Stimulated activated CD8-positive, alpha-beta memory T cell treated with anti-CD3 and anti-CD28 coated beads, Interleukin-7, amount 100 ng/mL, for 48 hours (primary cell): ENCODE data around the gene FNIP2.

Experiments used
- DNase-seq, 2 donors: peaks; one replicate each; pipeline ENCODE4 v3.0.0-alpha.2; 2020; ENCODE audit warnings: low read depth in 1 of 2; ENCODE audit errors: extremely low read depth in 1 of 2

The FNIP2 gene

GRCh38 chr4:158762553-158762952 is 6.3 kb upstream of the FNIP2 start:
- no peak for DNase-seq

- DNase-seq, result no peak
These were observed 5.4 kb upstream of the FNIP2 start for GRCh38 chr4:158763462-158763861.

DNA sequence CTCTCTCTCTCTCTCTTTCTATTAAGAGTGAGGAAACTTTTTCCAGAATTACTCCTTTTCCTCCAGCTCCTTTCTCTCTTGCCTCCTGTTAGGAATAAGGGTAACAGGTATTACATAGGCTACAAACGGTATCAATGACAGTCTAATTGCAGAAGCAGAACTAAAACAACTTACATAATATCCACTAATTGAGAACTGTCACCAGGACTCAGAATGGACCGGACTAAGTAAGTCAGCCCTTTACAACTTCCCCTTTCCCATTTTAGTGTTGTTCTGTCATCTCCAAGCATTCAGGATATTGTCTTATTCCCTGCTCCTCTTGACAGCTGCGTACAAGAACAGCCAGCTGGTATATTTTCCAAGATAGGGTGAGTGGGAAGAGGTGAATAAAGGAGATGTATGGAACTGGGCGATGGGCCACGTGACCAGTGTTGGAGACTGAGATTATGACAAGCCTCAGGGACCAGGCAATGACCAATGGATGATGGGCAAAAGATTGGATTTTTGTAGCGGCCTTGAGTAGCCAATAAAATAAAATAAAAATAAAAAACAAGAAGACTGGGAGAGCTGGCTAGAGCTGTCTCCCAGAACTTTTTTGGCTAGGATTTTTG is 2.3 kb upstream of the FNIP2 start:
- DNase-seq, result no peak

GRCh38 chr4:158767451-158767850 is 1.4 kb upstream of the FNIP2 start:
- DNase-seq, result no peak

DNA sequence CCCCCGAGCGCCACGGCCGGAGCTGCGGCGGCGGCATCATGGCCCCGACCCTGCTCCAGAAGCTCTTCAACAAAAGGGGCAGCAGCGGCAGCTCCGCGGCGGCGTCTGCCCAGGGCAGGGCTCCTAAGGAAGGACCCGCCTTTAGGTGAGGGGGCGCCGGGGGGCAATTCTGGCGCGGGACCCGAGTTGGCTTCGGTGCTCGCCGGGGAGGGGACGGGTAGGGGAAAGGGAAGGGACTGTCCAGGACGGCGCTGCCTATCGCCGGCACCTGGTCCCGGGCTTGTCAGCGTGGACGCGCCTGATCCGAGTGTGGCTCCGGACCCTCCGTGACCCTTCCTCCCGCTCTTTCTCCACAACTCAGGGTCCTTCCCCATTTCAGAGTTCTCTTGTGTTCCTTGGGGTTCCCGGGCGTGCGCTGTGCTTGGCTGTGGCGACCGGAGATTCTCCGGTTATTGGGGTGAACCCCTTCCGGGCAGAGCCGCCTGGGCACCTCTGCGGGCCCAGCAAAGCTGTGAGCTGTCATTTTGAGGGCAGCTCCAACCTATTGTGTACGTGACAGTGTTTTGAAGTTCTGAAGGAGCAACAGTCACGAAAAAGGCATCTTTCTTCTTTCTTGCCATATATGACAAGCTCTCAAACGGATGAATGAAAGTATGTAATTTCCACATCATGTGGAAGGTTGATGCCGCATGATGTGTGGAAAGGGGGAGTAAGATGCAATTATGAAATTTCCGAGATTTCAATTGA is 522 bp downstream of the FNIP2 start:
- DNase-seq, result peak; percentile 16 to 19

GRCh38 chr4:158770671-158771070 is 1.8 kb downstream of the FNIP2 start:
- DNase-seq, result no peak

DNA sequence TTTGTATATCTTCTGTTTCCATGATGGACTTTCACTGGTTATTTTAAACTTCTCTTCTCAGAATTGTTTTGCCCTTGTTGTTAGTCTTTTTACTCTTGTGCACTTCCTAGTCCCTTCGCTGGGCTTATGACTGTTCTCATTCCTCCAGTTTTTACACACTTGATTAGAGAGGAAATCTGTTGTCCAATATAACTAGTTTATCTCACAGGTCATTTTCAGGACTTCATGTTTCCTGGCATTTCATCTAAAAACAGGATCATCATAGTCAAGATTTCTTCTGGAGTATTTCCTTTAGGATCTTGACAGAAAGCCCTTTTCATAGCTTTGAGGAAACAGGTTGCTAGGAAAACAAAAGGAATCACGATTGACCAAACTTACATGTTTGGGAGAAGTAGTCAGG is 3.0 kb downstream of the FNIP2 start:
- no peak for DNase-seq

DNA sequence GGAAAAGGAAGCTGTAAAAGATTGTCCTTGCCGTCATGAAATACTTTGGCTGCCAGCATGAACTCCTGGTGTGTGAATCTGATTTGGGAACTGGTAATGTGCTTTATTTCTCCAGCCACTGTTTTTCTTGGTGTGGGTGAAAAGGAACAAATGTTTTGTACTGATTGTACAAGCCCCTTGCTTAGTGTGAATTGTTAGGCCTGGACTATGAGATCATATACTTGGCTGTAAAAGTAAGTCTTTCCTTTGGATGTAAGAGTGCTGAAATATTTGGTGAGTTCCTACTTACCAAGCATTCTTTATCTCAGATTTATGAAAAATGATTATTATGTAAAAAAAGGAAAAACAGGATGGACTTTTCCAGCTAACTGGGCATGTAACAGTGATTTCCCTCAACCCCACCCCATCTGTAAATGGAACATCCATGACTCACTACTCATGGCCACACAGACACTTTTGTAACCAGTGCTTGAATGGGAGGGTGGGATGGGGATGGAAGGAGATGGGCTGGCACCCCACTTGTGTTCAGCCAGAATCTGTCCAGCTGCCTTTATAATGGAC is 6.3 kb downstream of the FNIP2 start:
- DNase-seq, result no peak

GRCh38 chr4:158776106-158776505 is 7.3 kb downstream of the FNIP2 start:
- no peak for DNase-seq

- DNase-seq, result no peak
These were observed 8.8 kb downstream of the FNIP2 start for GRCh38 chr4:158777423-158778155.

DNA sequence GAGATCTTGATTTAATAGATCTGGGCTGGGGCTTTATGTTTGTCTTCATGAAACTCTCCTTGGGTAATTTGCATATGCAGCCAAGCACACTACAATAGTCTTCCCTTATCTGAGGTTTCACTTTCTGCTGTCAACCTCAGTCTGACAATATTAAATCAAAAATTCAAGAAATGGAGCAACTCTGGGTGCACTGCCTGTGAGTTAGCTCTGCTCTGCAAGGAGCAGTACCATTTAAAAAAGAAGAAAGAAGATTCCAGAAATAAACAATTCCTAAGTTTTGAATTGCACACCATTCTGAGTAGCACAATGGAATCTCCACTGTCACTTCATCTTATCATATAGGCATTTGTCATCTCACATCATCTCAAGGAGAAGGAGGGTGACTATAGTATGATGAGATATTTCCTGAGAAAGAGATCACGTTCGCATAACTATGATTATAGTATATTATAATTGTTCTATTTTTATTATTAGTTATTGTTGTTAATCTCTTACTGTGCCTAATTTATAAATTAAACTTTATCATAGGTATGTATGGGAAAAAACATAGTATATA is 9.4 kb downstream of the FNIP2 start:
- DNase-seq, result no peak

- DNase-seq, result no peak
These were observed 9.9 kb downstream of the FNIP2 start for GRCh38 chr4:158778712-158779111.

GRCh38 chr4:158781963-158782362 is 13.1 kb downstream of the FNIP2 start:
- no peak for DNase-seq

GRCh38 chr4:158782551-158783360 is 13.9 kb downstream of the FNIP2 start:
- DNase-seq, result no peak

DNA sequence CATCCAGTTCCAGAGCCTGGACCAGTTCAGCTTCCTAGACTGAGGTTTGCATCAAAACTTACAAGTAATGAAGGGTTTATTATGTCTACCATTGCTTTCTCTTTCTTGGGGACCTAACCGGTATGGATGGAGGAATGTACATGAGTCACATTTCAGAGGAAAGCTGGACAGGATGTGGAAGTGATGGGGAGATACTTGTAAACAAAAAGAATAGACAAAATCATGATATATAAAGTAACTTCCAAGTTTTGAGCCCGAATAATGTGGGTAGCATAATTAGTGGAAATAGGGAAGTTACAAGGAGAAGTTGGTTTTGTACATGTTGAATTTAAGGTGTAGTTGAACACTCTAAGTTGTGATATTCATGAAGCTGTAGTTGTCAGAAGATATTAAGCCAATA is 15.0 kb downstream of the FNIP2 start:
- no peak for DNase-seq

DNA sequence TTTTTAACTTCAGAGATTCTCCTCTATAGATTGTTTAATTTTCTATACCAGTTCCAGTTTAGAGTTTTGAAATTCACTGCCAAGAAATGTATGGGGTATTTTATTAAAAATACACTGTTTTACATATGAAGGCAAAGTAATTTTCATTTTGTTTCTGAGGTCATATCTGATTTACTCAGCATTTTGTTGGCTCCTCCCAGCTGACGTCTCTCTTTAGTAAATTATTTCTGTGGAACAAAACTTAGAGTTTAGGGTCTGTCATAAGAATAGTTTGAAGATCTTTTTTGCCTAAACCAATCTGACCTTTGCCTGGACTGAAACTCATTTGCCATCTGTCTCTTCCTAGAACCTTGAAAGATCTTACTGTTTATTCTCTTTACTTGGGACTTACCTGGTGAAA is 16.9 kb downstream of the FNIP2 start:
- DNase-seq, result no peak

DNA sequence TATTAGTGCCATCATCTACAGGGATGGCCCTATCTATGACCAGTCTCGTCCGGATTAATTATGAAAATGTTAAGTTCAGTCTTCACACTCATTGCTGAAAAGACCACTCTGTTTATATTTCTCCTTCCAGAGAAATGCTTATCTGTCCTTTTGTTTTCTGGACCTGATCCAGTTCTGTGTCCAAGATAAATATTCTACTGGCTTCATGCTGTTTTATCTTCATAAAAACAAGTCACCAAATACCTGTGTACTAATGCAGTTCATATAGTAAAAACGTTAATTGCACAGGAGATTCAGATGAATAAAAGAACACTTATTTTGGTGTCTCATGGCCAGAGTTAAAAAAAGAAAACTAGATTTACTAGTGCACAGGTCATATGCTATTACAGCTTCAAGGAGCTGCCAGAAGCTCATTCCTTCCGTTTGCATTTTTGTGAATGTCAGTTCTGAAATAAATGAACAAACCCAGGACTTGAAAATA is 17.3 kb downstream of the FNIP2 start:
- no peak for DNase-seq

- no peak for DNase-seq
These were observed 18.1 kb downstream of the FNIP2 start for GRCh38 chr4:158786955-158787354.

DNA sequence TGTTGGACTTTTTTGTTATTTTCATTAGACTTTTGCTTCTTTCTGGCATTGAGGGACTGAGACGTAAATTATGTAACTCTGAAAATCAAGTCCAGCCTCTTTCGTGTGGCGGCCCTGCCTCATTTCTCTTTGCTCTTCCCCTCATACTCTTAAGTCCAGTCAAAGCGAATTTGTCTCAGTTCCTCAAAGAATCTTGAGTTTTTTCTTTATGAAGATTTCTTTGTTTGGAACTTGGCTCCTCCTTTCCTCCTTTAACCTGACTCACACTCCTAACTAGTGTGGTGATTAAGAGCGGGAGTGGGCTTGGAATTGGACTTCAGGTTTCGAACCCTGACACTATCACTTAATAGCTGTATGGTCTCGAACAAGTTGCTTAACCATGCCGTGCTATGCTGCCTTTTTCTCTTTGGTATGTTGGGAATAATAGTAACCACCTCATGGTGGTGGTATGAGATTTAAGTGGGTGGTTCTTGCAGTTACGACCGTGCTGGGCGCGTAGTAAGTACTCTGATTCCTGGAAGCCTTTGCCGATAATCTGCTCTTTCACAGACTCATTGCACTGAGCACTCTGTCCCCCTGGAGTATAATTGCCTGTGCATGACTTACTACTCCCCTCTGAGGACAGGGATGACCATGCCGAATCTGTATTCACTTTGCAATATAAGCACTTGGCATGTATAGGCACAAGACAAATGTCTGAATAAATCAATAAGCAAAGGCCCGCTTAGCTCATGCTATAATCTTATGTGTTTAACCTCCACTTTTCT is 19.1 kb downstream of the FNIP2 start:
- no peak for DNase-seq

- no peak for DNase-seq
These were observed 19.7 kb downstream of the FNIP2 start for GRCh38 chr4:158788516-158788915.
